ENCODE results near the gene FXYD1.
A peak's percentile ranks its signal among the peaks of the same experiment; 100 is the strongest.

The FXYD1 gene

GRCh38 chr19:35161434-35161743 lies 22.8 kb downstream of the FXYD1 start:
- TF ChIP-seq ZNF70 (CRISPR knock-in tag; IDR thresholded peaks at IDR 0.05) (no peak), ZFP3 (CRISPR knock-in tag; IDR thresholded peaks at IDR 0.05) (no peak), ZNF8 (CRISPR knock-in tag; IDR thresholded peaks at IDR 0.05) (no peak), RARB (CRISPR knock-in tag; IDR thresholded peaks at IDR 0.05) (no peak), BACH2 (CRISPR knock-in tag; IDR thresholded peaks at IDR 0.05; ENCODE audit: borderline replicate concordance) (no peak), PATZ1 (CRISPR knock-in tag; IDR thresholded peaks at IDR 0.05; ENCODE audit: borderline replicate concordance) (no peak), ZC3H10 (CRISPR knock-in tag; IDR thresholded peaks at IDR 0.05) (no peak)
- ATAC-seq: no peak

- TF ChIP-seq SNAI2 (CRISPR knock-in tag; IDR thresholded peaks at IDR 0.05): no peak
- TF ChIP-seq ZNF8 (CRISPR knock-in tag; IDR thresholded peaks at IDR 0.05): no peak
- TF ChIP-seq PATZ1 (CRISPR knock-in tag; IDR thresholded peaks at IDR 0.05; ENCODE audit: borderline replicate concordance): no peak
- TF ChIP-seq ZC3H10 (CRISPR knock-in tag; IDR thresholded peaks at IDR 0.05): no peak
- no peak for TF ChIP-seq PPARA (CRISPR knock-in tag; IDR thresholded peaks at IDR 0.05; ENCODE audit: borderline replicate concordance)
- no peak for TF ChIP-seq ISL1 (CRISPR knock-in tag; IDR thresholded peaks at IDR 0.05)
- peak; percentile 75 for ATAC-seq
Observed at GRCh38 chr19:35162471-35163326, 24.1 kb downstream of the FXYD1 start.

- no peak for ATAC-seq
- TF ChIP-seq ZNF70 (CRISPR knock-in tag; IDR thresholded peaks at IDR 0.05) (no peak), RARB (CRISPR knock-in tag; IDR thresholded peaks at IDR 0.05) (no peak), ARNTL (CRISPR knock-in tag; IDR thresholded peaks at IDR 0.05; ENCODE audit: borderline replicate concordance, low read depth) (no peak), PATZ1 (CRISPR knock-in tag; IDR thresholded peaks at IDR 0.05; ENCODE audit: borderline replicate concordance) (no peak), ZFP30 (CRISPR knock-in tag; IDR thresholded peaks at IDR 0.05) (no peak), TSHZ2 (CRISPR knock-in tag; IDR thresholded peaks at IDR 0.05) (no peak), ZC3H10 (CRISPR knock-in tag; IDR thresholded peaks at IDR 0.05) (no peak), OSR1 (CRISPR knock-in tag; IDR thresholded peaks at IDR 0.05) (no peak), CSRNP3 (CRISPR knock-in tag; IDR thresholded peaks at IDR 0.05) (no peak), ISL1 (CRISPR knock-in tag; IDR thresholded peaks at IDR 0.05) (no peak), CREB5 (CRISPR knock-in tag; IDR thresholded peaks at IDR 0.05; ENCODE audit: low read depth) (no peak), PPARA (CRISPR knock-in tag; IDR thresholded peaks at IDR 0.05; ENCODE audit: borderline replicate concordance) (no peak), ZFP3 (CRISPR knock-in tag; IDR thresholded peaks at IDR 0.05) (no peak), ZNF565 (CRISPR knock-in tag; conservative IDR thresholded peaks at IDR 0.05; ENCODE audit: low read depth) (no peak), ZNF8 (CRISPR knock-in tag; IDR thresholded peaks at IDR 0.05) (no peak), ESRRG (CRISPR knock-in tag; IDR thresholded peaks at IDR 0.05) (no peak), CSDC2 (CRISPR knock-in tag; IDR thresholded peaks at IDR 0.05) (no peak), BACH2 (CRISPR knock-in tag; IDR thresholded peaks at IDR 0.05; ENCODE audit: borderline replicate concordance) (no peak), SNAI2 (CRISPR knock-in tag; IDR thresholded peaks at IDR 0.05) (no peak), GLIS3 (CRISPR knock-in tag; IDR thresholded peaks at IDR 0.05) (no peak)
Observed at GRCh38 chr19:35164418-35164817, 25.8 kb downstream of the FXYD1 start.

Measured in SK-N-SH treated with all-trans-retinoic acid at 6 μM for 48 hours (cell line).